WTC11 (cell line): ENCODE data around the gene FBXO3.

Source experiments
- ATF2 ChIP-seq: sonication (generic); formaldehyde crosslinking; IDR thresholded peaks from 2 replicates; pipeline ENCODE4 v1.8.1; 2022; ENCODE audit warnings: low read depth, missing genetic modification reagents, borderline replicate concordance
- EMX1 ChIP-seq: fragments of 250-450 bp; sonication (Bioruptor Pico); IDR thresholded peaks from 2 replicates; pipeline ENCODE4 v1.8.0; 2021; ENCODE audit warnings: mild to moderate bottlenecking
- FOXP1 ChIP-seq: sonication (generic); formaldehyde crosslinking; IDR thresholded peaks from 2 replicates; pipeline ENCODE4 v1.8.0; 2022; ENCODE audit warnings: missing genetic modification reagents, mild to moderate bottlenecking, moderate library complexity, borderline replicate concordance
- FOXP4 ChIP-seq: sonication (generic); formaldehyde crosslinking; IDR thresholded peaks from 2 replicates; pipeline ENCODE4 v1.8.0; 2022; ENCODE audit warnings: mild to moderate bottlenecking, missing genetic modification reagents
- NFYB ChIP-seq: sonication (generic); formaldehyde crosslinking; conservative IDR thresholded peaks from 2 replicates; pipeline ENCODE4 v1.8.0; 2022; ENCODE audit warnings: low read depth, missing genetic modification reagents
- ZNF263 ChIP-seq: sonication (generic); formaldehyde crosslinking; IDR thresholded peaks from 2 replicates; pipeline ENCODE4 v1.8.1; 2022; ENCODE audit warnings: low read depth, mild to moderate bottlenecking, moderate library complexity, missing genetic modification reagents
- TF ChIP-seq, protein P1 (sequence below): fragments of 200-600 bp; IDR thresholded peaks from 2 replicates; pipeline ENCODE4 v1.8.0; 2022; ENCODE audit warnings: antibody characterized with exemption
- TF ChIP-seq, protein P2 (sequence below): sonication (generic); formaldehyde crosslinking; IDR thresholded peaks from 2 replicates; pipeline ENCODE4 v1.8.1; 2022; ENCODE audit warnings: low read depth, mild to moderate bottlenecking, moderate library complexity, missing genetic modification reagents, borderline replicate concordance

GRCh38 chr11:33700502-33701271, 73.6 kb downstream of the FBXO3 start, which contains the start of gene C11orf91:
- TF ChIP-seq, protein P1, sequence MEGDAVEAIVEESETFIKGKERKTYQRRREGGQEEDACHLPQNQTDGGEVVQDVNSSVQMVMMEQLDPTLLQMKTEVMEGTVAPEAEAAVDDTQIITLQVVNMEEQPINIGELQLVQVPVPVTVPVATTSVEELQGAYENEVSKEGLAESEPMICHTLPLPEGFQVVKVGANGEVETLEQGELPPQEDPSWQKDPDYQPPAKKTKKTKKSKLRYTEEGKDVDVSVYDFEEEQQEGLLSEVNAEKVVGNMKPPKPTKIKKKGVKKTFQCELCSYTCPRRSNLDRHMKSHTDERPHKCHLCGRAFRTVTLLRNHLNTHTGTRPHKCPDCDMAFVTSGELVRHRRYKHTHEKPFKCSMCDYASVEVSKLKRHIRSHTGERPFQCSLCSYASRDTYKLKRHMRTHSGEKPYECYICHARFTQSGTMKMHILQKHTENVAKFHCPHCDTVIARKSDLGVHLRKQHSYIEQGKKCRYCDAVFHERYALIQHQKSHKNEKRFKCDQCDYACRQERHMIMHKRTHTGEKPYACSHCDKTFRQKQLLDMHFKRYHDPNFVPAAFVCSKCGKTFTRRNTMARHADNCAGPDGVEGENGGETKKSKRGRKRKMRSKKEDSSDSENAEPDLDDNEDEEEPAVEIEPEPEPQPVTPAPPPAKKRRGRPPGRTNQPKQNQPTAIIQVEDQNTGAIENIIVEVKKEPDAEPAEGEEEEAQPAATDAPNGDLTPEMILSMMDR, result no peak
- TF ChIP-seq ATF2, result no peak
- TF ChIP-seq, protein P2, sequence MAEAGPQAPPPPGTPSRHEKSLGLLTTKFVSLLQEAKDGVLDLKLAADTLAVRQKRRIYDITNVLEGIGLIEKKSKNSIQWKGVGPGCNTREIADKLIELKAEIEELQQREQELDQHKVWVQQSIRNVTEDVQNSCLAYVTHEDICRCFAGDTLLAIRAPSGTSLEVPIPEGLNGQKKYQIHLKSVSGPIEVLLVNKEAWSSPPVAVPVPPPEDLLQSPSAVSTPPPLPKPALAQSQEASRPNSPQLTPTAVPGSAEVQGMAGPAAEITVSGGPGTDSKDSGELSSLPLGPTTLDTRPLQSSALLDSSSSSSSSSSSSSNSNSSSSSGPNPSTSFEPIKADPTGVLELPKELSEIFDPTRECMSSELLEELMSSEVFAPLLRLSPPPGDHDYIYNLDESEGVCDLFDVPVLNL, result no peak
- no peak for TF ChIP-seq FOXP4 (CRISPR knock-in tag)
- TF ChIP-seq FOXP1, result no peak
- no peak for TF ChIP-seq NFYB (CRISPR knock-in tag)
- no peak for TF ChIP-seq ZNF263
- no peak for TF ChIP-seq EMX1
